Right lobe of liver (tissue), 4 donors: ENCODE measurements around the gene TAF3.

Experiments
- CTCF ChIP-seq, 4 donors: fragments of 200-600 bp in 3 of 4; fragments of 450-650 bp in 1 of 4; IDR thresholded peaks; one replicate each; pipeline versions ENCODE4 v1.5.1 to v1.8.0; 2016 to 2022; ENCODE audit warnings: antibody characterized with exemption in 4 of 4, mild to moderate bottlenecking in 2 of 4
- POLR2A ChIP-seq: fragments of 450-650 bp; IDR thresholded peaks from one replicate; pipeline ENCODE4 v1.6.1; 2017; ENCODE audit warnings: antibody characterized with exemption, mild to moderate bottlenecking
- donor health status: DM: no; HTN: no; CAD: no.
- donor health status: DM: no; HTN: no; CAD: no.
- donor health status: DM: no; HTN: yes; CAD: no.

- TF ChIP-seq CTCF (IDR thresholded peaks at IDR 0.05) = no peak
- no peak for TF ChIP-seq POLR2A
These were observed 130.2 kb downstream of the TAF3 start for GRCh38 chr10:7948371-7949000.
